ENCODE data around the gene CNTLN. TPM values are rescaled to one million over a fixed set of nuclear protein-coding genes. Genes with fewer than 3 reads are reported as not detected.

CNTLN gene
- total RNA-seq, 4 donors from 2014 or later: 3.9 to 39.6 (median 7.4) TPM

DNA sequence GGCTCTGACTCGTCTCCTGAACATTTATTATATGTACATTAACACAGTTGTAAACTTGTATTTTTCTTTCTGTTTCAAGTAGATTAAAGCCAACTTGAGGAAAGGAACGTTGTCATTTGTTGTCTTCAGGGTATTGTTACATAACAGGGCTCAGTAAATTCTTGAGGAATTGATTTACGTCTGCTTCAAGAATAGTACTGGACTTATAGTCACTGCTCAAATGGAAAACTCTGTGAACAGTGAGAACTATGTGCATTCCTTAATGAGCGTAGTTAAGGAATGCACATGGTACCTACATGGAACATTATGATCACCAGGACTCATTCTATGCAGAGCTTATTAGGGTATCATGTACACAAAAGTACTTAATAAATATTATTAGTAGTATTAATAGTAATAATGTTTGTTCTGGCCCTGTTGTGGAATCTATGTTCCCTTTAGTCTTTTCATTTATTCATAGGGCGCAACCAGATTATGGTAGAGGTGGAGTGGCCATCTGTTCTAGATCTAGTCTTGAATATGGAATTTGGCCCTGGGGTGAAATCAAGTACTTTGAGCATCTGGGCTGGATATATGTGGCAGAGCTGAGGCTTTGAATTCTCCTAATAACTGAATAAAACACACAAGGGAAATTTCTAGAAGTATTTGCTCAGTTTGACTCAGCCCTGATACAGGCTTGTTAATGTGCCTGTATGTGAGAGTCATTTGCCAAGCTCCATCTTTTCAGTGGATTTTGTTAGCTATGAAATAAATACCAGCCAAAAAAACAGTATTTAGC, 335.4 kb downstream of the CNTLN start:
- H3K27me3 ChIP-seq: no peaks in the 10 kb centered on the region
- no peaks in the 10 kb centered on the region for H3K4me1 ChIP-seq
- no peak for TF ChIP-seq POLR2A (IDR thresholded peaks at IDR 0.05)
- TF ChIP-seq, protein P1, sequence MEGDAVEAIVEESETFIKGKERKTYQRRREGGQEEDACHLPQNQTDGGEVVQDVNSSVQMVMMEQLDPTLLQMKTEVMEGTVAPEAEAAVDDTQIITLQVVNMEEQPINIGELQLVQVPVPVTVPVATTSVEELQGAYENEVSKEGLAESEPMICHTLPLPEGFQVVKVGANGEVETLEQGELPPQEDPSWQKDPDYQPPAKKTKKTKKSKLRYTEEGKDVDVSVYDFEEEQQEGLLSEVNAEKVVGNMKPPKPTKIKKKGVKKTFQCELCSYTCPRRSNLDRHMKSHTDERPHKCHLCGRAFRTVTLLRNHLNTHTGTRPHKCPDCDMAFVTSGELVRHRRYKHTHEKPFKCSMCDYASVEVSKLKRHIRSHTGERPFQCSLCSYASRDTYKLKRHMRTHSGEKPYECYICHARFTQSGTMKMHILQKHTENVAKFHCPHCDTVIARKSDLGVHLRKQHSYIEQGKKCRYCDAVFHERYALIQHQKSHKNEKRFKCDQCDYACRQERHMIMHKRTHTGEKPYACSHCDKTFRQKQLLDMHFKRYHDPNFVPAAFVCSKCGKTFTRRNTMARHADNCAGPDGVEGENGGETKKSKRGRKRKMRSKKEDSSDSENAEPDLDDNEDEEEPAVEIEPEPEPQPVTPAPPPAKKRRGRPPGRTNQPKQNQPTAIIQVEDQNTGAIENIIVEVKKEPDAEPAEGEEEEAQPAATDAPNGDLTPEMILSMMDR (IDR thresholded peaks at IDR 0.05): no peak
- H3K4me3 ChIP-seq: no peak overlapping the region
- no peak overlapping the region for H3K27ac ChIP-seq
- H3K36me3 ChIP-seq: no peaks in the 10 kb centered on the region
- no peak for DNase-seq
- no peaks in the 10 kb centered on the region for H3K9me3 ChIP-seq

DNA sequence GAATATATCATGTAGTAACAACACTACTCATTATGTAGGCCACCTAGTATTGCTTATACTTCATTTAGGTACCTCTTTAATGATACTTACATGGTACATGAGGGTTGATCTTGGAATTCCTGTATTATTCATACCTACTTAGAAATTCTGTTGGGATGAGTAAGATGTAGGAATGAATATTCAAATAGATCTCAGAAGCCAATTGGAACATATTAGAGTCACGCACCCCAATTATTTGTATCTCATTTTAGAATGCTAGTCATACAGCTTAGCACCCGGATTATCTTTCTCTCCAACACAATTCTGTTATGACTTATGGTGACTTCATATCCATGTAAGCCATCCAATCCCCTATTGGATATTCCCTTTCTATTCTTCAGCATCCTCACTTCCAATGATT, 337.3 kb downstream of the CNTLN start:
- H3K4me1 ChIP-seq: no peaks in the 10 kb centered on the region
- H3K27me3 ChIP-seq: no peaks in the 10 kb centered on the region
- no peak overlapping the region for H3K4me3 ChIP-seq
- TF ChIP-seq, protein P1 (IDR thresholded peaks at IDR 0.05): no peak
- no peak for TF ChIP-seq POLR2A (IDR thresholded peaks at IDR 0.05)
- H3K36me3 ChIP-seq: no peaks in the 10 kb centered on the region
- DNase-seq: no peak
- no peak overlapping the region for H3K27ac ChIP-seq
- H3K9me3 ChIP-seq: no peaks in the 10 kb centered on the region

DNA sequence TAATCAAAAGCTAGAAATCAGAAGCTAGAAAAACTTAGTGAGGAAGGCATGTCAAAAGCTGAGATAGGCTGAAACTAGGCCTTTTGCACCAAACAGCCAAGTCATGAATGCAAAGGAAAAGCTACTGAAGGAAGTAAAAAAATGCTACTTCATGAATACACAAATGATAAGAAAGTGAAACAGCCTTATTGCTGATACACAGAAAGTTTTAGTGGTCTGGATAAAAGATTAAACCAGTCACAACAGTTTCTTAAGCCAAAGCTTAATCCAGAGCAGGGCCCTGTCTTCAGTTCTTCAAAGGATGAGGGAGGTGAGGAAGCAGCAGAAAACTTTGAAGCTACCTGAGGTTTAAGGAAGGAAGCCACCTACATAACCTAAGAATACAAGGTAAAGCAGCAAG, 341.6 kb downstream of the CNTLN start:
- H3K27me3 ChIP-seq: no peaks in the 10 kb centered on the region
- no peak for TF ChIP-seq POLR2A (IDR thresholded peaks at IDR 0.05)
- TF ChIP-seq, protein P1 (IDR thresholded peaks at IDR 0.05): no peak
- H3K36me3 ChIP-seq: no peaks in the 10 kb centered on the region
- H3K9me3 ChIP-seq: no peaks in the 10 kb centered on the region
- no peak overlapping the region for H3K27ac ChIP-seq
- no peak for DNase-seq
- no peaks in the 10 kb centered on the region for H3K4me1 ChIP-seq
- H3K4me3 ChIP-seq: no peak overlapping the region

DNA sequence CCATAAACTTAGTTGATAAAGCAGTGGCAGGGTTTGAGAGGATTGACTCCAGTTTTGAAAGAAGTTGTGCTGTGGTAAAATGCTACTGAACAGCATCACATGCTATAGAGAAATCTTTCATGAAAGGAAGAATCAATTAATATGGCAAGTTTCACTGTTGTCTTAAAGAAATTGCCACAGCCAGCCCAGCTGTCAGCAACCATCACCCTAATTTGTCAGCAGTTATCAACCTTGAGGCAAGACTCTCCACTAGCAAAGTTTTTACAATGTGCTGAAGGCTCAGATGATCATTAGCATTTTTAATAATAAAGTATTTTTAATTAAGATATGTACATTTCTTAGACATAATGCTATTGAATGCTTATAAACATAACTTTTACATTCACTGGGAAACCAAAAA, 343.0 kb downstream of the CNTLN start:
- Histone ChIP-seq H3K27me3 (no peaks in the 10 kb centered on the region), H3K4me3 (no peak overlapping the region), H3K36me3 (no peaks in the 10 kb centered on the region), H3K4me1 (no peaks in the 10 kb centered on the region), H3K9me3 (no peaks in the 10 kb centered on the region), H3K27ac (no peak overlapping the region)
- TF ChIP-seq POLR2A (IDR thresholded peaks at IDR 0.05): no peak
- TF ChIP-seq, protein P1 (IDR thresholded peaks at IDR 0.05): no peak
- DNase-seq: no peak

DNA sequence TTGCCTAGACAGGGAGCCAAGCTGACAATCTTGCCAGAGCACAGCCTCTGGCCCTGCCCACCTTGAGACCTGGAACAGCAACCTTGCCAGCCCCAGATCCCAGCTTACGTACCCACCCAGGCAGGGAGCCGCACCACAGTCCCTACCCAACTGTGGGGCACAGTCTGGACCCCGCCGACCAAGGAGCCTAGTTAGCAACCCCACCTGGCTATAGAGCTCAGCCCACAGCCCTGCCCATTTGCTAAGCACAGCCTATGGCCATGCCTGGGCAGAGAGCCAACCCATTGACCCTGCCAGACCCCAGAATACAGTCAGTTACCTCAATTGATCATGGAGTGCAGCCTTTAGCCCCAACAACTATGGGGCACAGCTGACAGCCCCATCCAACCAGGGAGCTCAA, 346.1 kb downstream of the CNTLN start:
- Histone ChIP-seq H3K27ac (no peak overlapping the region), H3K4me3 (no peak overlapping the region), H3K9me3 (no peaks in the 10 kb centered on the region), H3K4me1 (no peaks in the 10 kb centered on the region), H3K36me3 (no peaks in the 10 kb centered on the region), H3K27me3 (no peaks in the 10 kb centered on the region)
- DNase-seq: peak in 2 of 3 donors; percentile 20 to 43
- TF ChIP-seq, protein P1 (IDR thresholded peaks at IDR 0.05): no peak
- TF ChIP-seq POLR2A (IDR thresholded peaks at IDR 0.05): no peak
